ENCODE data around the gene ZMYM1.

GRCh38 chr1:35069746-35070145, 9.4 kb upstream of the ZMYM1 start:
- TF ChIP-seq CTCF (IDR thresholded peaks at IDR 0.05; ENCODE audit: control extremely low read depth in 1 of 3, insufficient read depth in 1 of 3, low read depth in 1 of 3, low read length in 3 of 3) (no peak), POLR2A (IDR thresholded peaks at IDR 0.05; ENCODE audit: control extremely low read depth in 1 of 2, low read depth in 2 of 2, low read length in 2 of 2) (no peak), EZH2 (IDR thresholded peaks at IDR 0.05; ENCODE audit: low read depth, low read length, severe bottlenecking) (no peak), POLR2AphosphoS5 (IDR thresholded peaks at IDR 0.05; ENCODE audit: low read depth, low read length) (no peak), EGR1 (IDR thresholded peaks at IDR 0.05; ENCODE audit: borderline replicate concordance, low read depth, low read length) (no peak)
